HL-60 (cell line): ENCODE measurements around the gene HDGFL2.

ENCODE experiments used
- DNase-seq, 2 experiments: peaks; one replicate each; pipeline ENCODE4 v3.0.0-alpha.2; 2010 to 2020; ENCODE audit warnings: low read depth in 1 of 2, low spot score in 1 of 2
- H3K27ac ChIP-seq: fragments of 250-450 bp; sonication (Bioruptor Pico); replicated peaks from 2 replicates; pipeline ENCODE4 v1.5.1; 2020; ENCODE audit warnings: mild to moderate bottlenecking, moderate library complexity
- H3K27me3 ChIP-seq: fragments of 250-450 bp; sonication (Bioruptor Pico); 2 replicates; pipeline ENCODE4 v1.5.1; 2021; ENCODE audit warnings: mild to moderate bottlenecking, moderate library complexity; ENCODE audit not compliant: insufficient read depth, poor library complexity, severe bottlenecking
- H3K4me3 ChIP-seq: replicated peaks from 2 replicates; pipeline ENCODE4 v1.5.1; 2011; ENCODE audit warnings: mild to moderate bottlenecking, control low read depth, low read length; ENCODE audit not compliant: insufficient read depth
- CTCF ChIP-seq: IDR thresholded peaks from one replicate; pipeline ENCODE4 v1.5.1; 2011; ENCODE audit warnings: low read length, control low read depth, inconsistent platforms; ENCODE audit not compliant: insufficient read depth
- GABPA ChIP-seq: IDR thresholded peaks from 2 replicates; pipeline ENCODE4 v1.6.1; 2012; ENCODE audit warnings: low read depth
- POLR2AphosphoS5 ChIP-seq: IDR thresholded peaks from 2 replicates; pipeline ENCODE4 v1.6.1; 2012; ENCODE audit warnings: low read depth
- REST ChIP-seq: IDR thresholded peaks from 2 replicates; pipeline ENCODE4 v1.6.1; 2012; ENCODE audit warnings: low read depth; ENCODE audit not compliant: insufficient replicate concordance
- SPI1 ChIP-seq: IDR thresholded peaks from 2 replicates; pipeline ENCODE4 v1.6.1; 2012; ENCODE audit warnings: low read depth, mild to moderate bottlenecking, borderline replicate concordance

Gene HDGFL2

GRCh38 chr19:4511300-4512054, 39.4 kb downstream of the HDGFL2 start:
- Histone ChIP-seq H3K4me3 (no peak overlapping the region), H3K27me3 (no peaks in the 10 kb centered on the region), H3K27ac (no peak overlapping the region)
- DNase-seq = no peak
- no peak for TF ChIP-seq SPI1
- no peak for TF ChIP-seq GABPA
- no peak for TF ChIP-seq POLR2AphosphoS5
- no peak for TF ChIP-seq CTCF

- H3K4me3 ChIP-seq = no peak overlapping the region
- TF ChIP-seq CTCF = no peak
- no peak for TF ChIP-seq REST
- no peak for TF ChIP-seq POLR2AphosphoS5
- H3K27me3 ChIP-seq = no peaks in the 10 kb centered on the region
- no peak overlapping the region for H3K27ac ChIP-seq
- no peak for DNase-seq
These were observed 40.0 kb downstream of the HDGFL2 start for GRCh38 chr19:4512070-4512469.

- H3K27ac ChIP-seq = no peak overlapping the region
- H3K27me3 ChIP-seq = no peaks in the 10 kb centered on the region
- DNase-seq = no peak
- H3K4me3 ChIP-seq = no peak overlapping the region
- TF ChIP-seq GABPA (no peak), SPI1 (no peak), CTCF (no peak), REST (no peak), POLR2AphosphoS5 (no peak)
These were observed 41.2 kb downstream of the HDGFL2 start for GRCh38 chr19:4513248-4513647.

GRCh38 chr19:4515732-4516131, 43.6 kb downstream of the HDGFL2 start:
- H3K27me3 ChIP-seq = no peaks in the 10 kb centered on the region
- no peak for DNase-seq
- H3K27ac ChIP-seq = no peak overlapping the region
- H3K4me3 ChIP-seq = no peak overlapping the region
- TF ChIP-seq REST = no peak
- TF ChIP-seq POLR2AphosphoS5 = no peak
- no peak for TF ChIP-seq CTCF
- TF ChIP-seq GABPA = no peak
- TF ChIP-seq SPI1 = no peak
